Measurements from ENCODE around the gene SLC2A8.

Gene SLC2A8

GRCh38 chr9:127398275-127398647 lies 1.3 kb downstream of the SLC2A8 start:
- intact Hi-C loops (cut with DNase I) = loop anchor here (5.0 kb wide), 1 partner anchor 176 kb away; no protein-coding TSS in a partner anchor
- DNase-seq = no peak

- peak in 1 of 10 donors; percentile 61 for DNase-seq
- intact Hi-C loops (cut with DNase I) = loop anchor here (5.0 kb wide), 1 partner anchor 177 kb away; no protein-coding TSS in a partner anchor
Measured at GRCh38 chr9:127398715-127399400, 1.9 kb downstream of the SLC2A8 start.

- intact Hi-C loops (cut with DNase I) = loop anchor here (5.0 kb wide), 1 partner anchor 178 kb away; no protein-coding TSS in a partner anchor
- DNase-seq = peak in 1 of 10 donors; percentile 37
Measured at GRCh38 chr9:127399736-127400269, 2.8 kb downstream of the SLC2A8 start.

DNA sequence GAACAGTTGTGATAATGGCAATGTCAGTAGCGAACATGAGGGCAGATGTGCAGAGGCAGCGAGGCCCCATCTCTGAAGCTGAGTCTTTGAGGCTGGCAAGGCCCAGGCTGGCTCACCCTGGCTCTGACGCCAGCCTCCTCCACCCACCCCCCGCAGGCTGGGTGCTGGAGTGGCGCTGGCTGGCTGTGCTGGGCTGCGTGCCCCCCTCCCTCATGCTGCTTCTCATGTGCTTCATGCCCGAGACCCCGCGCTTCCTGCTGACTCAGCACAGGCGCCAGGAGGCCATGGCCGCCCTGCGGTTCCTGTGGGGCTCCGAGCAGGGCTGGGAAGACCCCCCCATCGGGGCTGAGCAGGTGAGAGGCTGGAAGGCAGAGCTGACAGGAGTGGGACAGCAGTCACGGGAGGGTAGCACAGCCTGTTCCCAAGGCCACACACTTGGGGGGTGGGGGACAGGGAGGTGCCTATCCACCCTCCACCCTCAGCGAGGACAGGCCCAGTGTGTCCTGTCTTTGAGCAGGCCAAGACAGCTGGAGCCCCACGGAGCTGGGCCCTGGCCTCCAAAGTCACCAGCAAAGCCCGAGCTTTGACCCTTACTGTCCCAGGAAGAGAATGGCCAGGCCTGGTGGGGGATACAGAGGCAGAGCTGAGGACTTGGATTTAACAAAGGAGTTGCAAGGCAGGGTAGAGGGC lies 5.6 kb downstream of the SLC2A8 start:
- intact Hi-C loops (cut with DNase I) = no loop called here
- DNase-seq = peak in 5 of 10 donors; percentile 39 to 93 (median 54)

DNA sequence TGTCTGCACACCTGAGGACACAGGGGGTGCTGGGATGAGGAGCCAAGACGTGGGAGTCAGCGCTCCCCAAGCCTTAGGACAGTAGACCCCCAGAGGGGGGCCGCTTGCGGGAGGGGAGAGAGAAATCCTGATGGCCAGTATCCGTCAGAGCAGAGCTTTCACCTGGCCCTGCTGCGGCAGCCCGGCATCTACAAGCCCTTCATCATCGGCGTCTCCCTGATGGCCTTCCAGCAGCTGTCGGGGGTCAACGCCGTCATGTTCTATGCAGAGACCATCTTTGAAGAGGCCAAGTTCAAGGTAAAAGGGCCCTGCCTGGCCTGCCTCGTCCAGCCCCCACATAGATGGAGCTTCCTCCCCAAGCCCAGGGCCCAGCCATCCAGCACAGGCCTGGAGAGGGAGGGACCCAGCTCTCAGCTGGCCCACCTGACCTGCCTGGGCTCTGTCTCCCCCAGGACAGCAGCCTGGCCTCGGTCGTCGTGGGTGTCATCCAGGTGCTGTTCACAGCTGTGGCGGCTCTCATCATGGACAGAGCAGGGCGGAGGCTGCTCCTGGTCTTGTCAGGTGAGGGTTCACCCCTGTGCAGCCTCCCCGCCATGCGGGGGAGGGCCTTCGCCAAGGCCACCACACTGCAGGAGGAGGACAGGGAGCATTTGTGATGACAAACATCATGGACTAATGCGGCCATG lies 6.7 kb downstream of the SLC2A8 start:
- intact Hi-C loops (cut with DNase I) = no loop called here
- DNase-seq = peak in 1 of 10 donors; percentile 62

GRCh38 chr9:127404631-127405030 lies 7.7 kb downstream of the SLC2A8 start:
- peak in 1 of 10 donors; percentile 59 for DNase-seq
- intact Hi-C loops (cut with DNase I) = no loop called here

DNA sequence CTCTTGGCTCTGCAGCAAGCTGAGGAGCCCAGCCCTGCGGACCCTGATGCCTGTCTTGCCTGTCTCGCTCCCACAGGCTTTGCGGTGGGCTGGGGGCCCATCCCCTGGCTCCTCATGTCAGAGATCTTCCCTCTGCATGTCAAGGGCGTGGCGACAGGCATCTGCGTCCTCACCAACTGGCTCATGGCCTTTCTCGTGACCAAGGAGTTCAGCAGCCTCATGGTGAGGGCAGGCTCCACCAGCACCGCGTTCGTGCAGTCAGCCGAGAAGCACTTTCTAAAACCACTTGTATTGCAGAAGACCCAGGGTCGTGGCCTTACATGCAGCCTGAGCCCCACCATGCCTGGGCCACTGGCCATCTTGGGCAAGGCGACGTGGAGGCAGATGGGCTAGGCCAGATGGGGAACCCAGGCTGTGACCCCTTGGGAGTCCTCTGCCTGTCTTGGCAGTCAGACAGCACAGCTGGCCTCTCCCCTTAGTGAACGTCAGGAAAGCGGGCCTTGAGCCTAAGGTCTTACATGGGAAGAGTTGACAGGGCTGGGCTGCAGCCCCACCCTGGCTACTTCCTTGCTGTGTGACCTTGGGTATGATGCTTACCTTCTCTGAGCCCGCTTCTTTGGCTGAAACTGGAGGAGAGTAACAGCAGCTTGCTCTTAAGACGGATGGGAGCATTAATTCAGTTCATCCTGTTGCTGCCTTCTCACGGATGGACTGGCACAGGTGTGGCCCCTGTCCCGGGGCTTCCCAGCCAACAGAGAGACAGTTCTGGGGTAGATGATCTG lies 8.6 kb downstream of the SLC2A8 start:
- DNase-seq = peak in 1 of 10 donors; percentile 65
- intact Hi-C loops (cut with DNase I) = no loop called here

- intact Hi-C loops (cut with DNase I) = no loop called here
- peak in 1 of 10 donors; percentile 50 for DNase-seq
Measured at GRCh38 chr9:127406799-127407491, 10.0 kb downstream of the SLC2A8 start.

DNA sequence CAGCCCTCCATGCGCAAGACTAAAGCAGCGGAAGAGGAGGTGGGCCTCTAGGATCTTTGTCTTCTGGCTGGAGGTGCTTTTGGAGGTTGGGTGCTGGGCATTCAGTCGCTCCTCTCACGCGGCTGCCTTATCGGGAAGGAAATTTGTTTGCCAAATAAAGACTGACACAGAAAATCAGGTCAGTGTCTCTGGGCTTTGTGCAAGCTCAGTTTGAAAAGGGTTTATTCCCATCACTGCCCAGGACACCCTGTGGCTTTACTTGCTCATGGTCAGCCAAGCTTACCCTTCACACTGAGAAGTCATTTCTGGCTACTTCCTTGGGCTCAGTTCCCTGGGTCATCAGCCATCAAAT lies 10.5 kb downstream of the SLC2A8 start:
- intact Hi-C loops (cut with DNase I) = no loop called here
- peak in 1 of 10 donors; percentile 28 for DNase-seq

- DNase-seq = no peak
- intact Hi-C loops (cut with DNase I) = no loop called here
Measured at GRCh38 chr9:127411122-127411521, 14.2 kb downstream of the SLC2A8 start.

- intact Hi-C loops (cut with DNase I) = no loop called here
- no peak for DNase-seq
Measured at GRCh38 chr9:127415141-127415540, 18.2 kb downstream of the SLC2A8 start.

GRCh38 chr9:127415657-127416056 lies 18.7 kb downstream of the SLC2A8 start:
- intact Hi-C loops (cut with DNase I) = no loop called here

GRCh38 chr9:127417131-127418036 lies 20.4 kb downstream of the SLC2A8 start:
- intact Hi-C loops (cut with DNase I) = no loop called here
- no peak for DNase-seq

More at GRCh38 chr9:127415657-127416056, 18.7 kb downstream of the SLC2A8 start:
- no peak for DNase-seq

DNA sequence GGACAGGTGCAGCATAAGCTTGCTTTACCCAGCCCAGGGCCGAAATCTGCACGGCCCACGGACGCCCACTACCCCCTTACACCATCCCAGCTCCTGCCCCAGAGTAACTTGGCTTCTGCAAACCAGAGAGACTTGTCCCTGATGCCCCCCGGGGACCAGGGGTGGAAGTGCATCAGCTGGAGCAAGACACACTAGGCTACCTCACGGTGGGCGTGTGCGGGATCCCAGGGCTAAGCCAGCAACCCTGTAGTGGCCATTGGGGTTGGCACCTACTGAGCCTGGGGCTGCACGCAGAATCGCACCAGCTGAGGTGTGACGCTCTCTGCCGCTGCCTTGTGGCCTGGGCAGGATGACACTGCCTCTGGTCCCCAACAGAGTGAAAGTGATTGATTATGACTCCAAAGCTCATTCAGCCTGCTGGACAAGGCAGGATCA lies 21.1 kb downstream of the SLC2A8 start:
- intact Hi-C loops (cut with DNase I) = no loop called here

GRCh38 chr9:127419348-127419747 lies 22.4 kb downstream of the SLC2A8 start:
- DNase-seq = no peak
- intact Hi-C loops (cut with DNase I) = no loop called here

More for the DNA sequence above, 21.1 kb downstream of the SLC2A8 start:
- DNase-seq = no peak

GRCh38 chr9:127421057-127421456 lies 24.1 kb downstream of the SLC2A8 start:
- intact Hi-C loops (cut with DNase I) = no loop called here
- DNase-seq = no peak

GRCh38 chr9:127422133-127422782 lies 25.3 kb downstream of the SLC2A8 start:
- DNase-seq = peak in 1 of 10 donors; percentile 10
- intact Hi-C loops (cut with DNase I) = no loop called here

DNA sequence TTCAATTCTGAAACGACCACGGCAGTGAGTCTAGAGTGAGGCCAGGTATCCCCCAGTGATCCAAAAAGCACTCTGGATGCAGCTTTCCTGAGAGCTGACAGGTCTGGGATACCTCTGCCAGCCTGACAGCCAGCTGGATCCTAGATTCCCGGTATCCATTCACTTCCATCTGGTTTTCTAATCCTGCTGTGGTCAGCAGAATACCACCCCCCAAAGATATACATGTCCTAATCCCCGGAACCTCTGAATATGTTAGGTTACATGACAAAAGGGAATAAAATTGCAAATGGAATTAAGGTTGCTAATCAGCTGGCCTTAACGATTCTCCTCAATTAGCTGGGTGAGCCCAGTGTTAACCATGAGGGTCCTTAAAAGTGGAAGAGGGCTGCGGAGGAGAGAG lies 25.8 kb downstream of the SLC2A8 start:
- peak in 1 of 10 donors; percentile 13 for DNase-seq
- intact Hi-C loops (cut with DNase I) = no loop called here
